Vagina (tissue), 2 donors: ENCODE data around the gene UNC13A. TPM values are rescaled to one million over a fixed set of nuclear protein-coding genes. Genes with fewer than 3 reads are reported as not detected.

Experiments used
- DNase-seq, 2 donors: peaks; one replicate each; pipeline ENCODE4 v3.0.0-alpha.2; 2017; ENCODE audit errors: extremely low spot score in 2 of 2
- H3K27ac ChIP-seq: fragments of 200-600 bp; sonication (generic); one replicate; pipeline ENCODE4 v1.5.1; 2019
- H3K27me3 ChIP-seq: fragments of 200-600 bp; sonication (generic); one replicate; pipeline ENCODE4 v1.5.1; 2019
- H3K36me3 ChIP-seq, 2 donors: fragments of 200-600 bp; sonication (generic); one replicate each; pipeline ENCODE4 v1.5.1; 2017 to 2019
- H3K4me1 ChIP-seq: fragments of 200-600 bp; sonication (generic); one replicate; pipeline ENCODE4 v1.5.1; 2019
- H3K4me3 ChIP-seq, 2 donors: fragments of 200-600 bp; sonication (generic); 1 replicate in 1 of 2; 2 replicates in 1 of 2; pipeline ENCODE4 v1.5.1; 2016 to 2019
- H3K9me3 ChIP-seq: fragments of 200-600 bp; sonication (generic); one replicate; pipeline ENCODE4 v1.5.1; 2019
- CTCF ChIP-seq, 3 experiments: fragments of 450-650 bp in 2 of 3; fragments of 200-600 bp in 1 of 3; sonication (generic) in 1 of 3; IDR thresholded peaks; one replicate each; pipeline ENCODE4 v1.5.1; 2017 to 2019; ENCODE audit warnings: antibody characterized with exemption in 3 of 3, mild to moderate bottlenecking in 2 of 3, moderate library complexity in 2 of 3
- POLR2A ChIP-seq, 2 donors: fragments of 450-650 bp; IDR thresholded peaks; one replicate each; pipeline ENCODE4 v1.6.1; 2017; ENCODE audit warnings: antibody characterized with exemption in 2 of 2, mild to moderate bottlenecking in 2 of 2, moderate library complexity in 2 of 2
- POLR2AphosphoS5 ChIP-seq, 2 donors: sonication (generic); formaldehyde crosslinking; IDR thresholded peaks; one replicate each; pipeline ENCODE4 v1.9.0; 2017; ENCODE audit warnings: antibody characterized with exemption in 2 of 2, mild to moderate bottlenecking in 2 of 2, low read depth in 1 of 2; ENCODE audit not compliant: insufficient read depth in 1 of 2
- intact Hi-C: fragments of 100-400 bp; cut with DNase I; formaldehyde crosslinking; loops from one replicate; pipeline ENCODE4 v1.15.1; 2023
- total RNA-seq: library from RNA; depleted of rRNA; stranded (reverse); fragments of >200 nt; gene quantifications from one replicate; pipeline ENCODE4 v1.2.3, GENCODE V29; 2016

Gene UNC13A
- total RNA-seq, 1 donor from 2014 or later = 0.49 TPM

- Histone ChIP-seq H3K27ac (no peak overlapping the region), H3K4me1 (peaks cover 3% of the 10 kb centered on the region), H3K27me3 (no peaks in the 10 kb centered on the region), H3K4me3 (no peak overlapping the region), H3K9me3 (no peaks in the 10 kb centered on the region), H3K36me3 (no peaks in the 10 kb centered on the region)
- no peak for DNase-seq
- intact Hi-C loops = no loop called here
- TF ChIP-seq CTCF (IDR thresholded peaks at IDR 0.05) = no peak
- TF ChIP-seq POLR2AphosphoS5 (IDR thresholded peaks at IDR 0.05; ENCODE audit: insufficient read depth in 1 of 2, low read depth in 1 of 2) = no peak
- TF ChIP-seq POLR2A (IDR thresholded peaks at IDR 0.05) = no peak
Observed at GRCh38 chr19:17618936-17619335, 69.2 kb downstream of the UNC13A start.

- TF ChIP-seq CTCF (IDR thresholded peaks at IDR 0.05) (no peak), POLR2AphosphoS5 (IDR thresholded peaks at IDR 0.05; ENCODE audit: insufficient read depth in 1 of 2, low read depth in 1 of 2) (no peak), POLR2A (IDR thresholded peaks at IDR 0.05) (no peak)
- peaks cover 3% of the 10 kb centered on the region for H3K4me1 ChIP-seq
- H3K9me3 ChIP-seq = no peaks in the 10 kb centered on the region
- no peak overlapping the region for H3K4me3 ChIP-seq
- H3K27me3 ChIP-seq = no peaks in the 10 kb centered on the region
- no peak overlapping the region for H3K27ac ChIP-seq
- no peaks in the 10 kb centered on the region for H3K36me3 ChIP-seq
- intact Hi-C loops = no loop called here
- DNase-seq = no peak
Observed at GRCh38 chr19:17618281-17618903, 69.8 kb downstream of the UNC13A start.

- no peaks in the 10 kb centered on the region for H3K36me3 ChIP-seq
- H3K4me3 ChIP-seq = no peak overlapping the region
- intact Hi-C loops = no loop called here
- H3K9me3 ChIP-seq = no peaks in the 10 kb centered on the region
- H3K27ac ChIP-seq = no peak overlapping the region
- DNase-seq = no peak
- H3K27me3 ChIP-seq = no peaks in the 10 kb centered on the region
- TF ChIP-seq CTCF (IDR thresholded peaks at IDR 0.05) (no peak), POLR2A (IDR thresholded peaks at IDR 0.05) (no peak), POLR2AphosphoS5 (IDR thresholded peaks at IDR 0.05; ENCODE audit: insufficient read depth in 1 of 2, low read depth in 1 of 2) (no peak)
- H3K4me1 ChIP-seq = peaks cover 3% of the 10 kb centered on the region
Observed at GRCh38 chr19:17617807-17618192, 70.4 kb downstream of the UNC13A start.

GRCh38 chr19:17616961-17617806, 71.0 kb downstream of the UNC13A start:
- H3K36me3 ChIP-seq = no peaks in the 10 kb centered on the region
- H3K27ac ChIP-seq = no peak overlapping the region
- intact Hi-C loops = no loop called here
- no peak overlapping the region for H3K4me3 ChIP-seq
- peaks cover 3% of the 10 kb centered on the region for H3K4me1 ChIP-seq
- no peaks in the 10 kb centered on the region for H3K27me3 ChIP-seq
- H3K9me3 ChIP-seq = no peaks in the 10 kb centered on the region
- DNase-seq = no peak
- TF ChIP-seq CTCF (IDR thresholded peaks at IDR 0.05) (no peak), POLR2AphosphoS5 (IDR thresholded peaks at IDR 0.05; ENCODE audit: insufficient read depth in 1 of 2, low read depth in 1 of 2) (no peak), POLR2A (IDR thresholded peaks at IDR 0.05) (no peak)

- TF ChIP-seq CTCF (IDR thresholded peaks at IDR 0.05) (no peak), POLR2A (IDR thresholded peaks at IDR 0.05) (no peak), POLR2AphosphoS5 (IDR thresholded peaks at IDR 0.05; ENCODE audit: insufficient read depth in 1 of 2, low read depth in 1 of 2) (no peak)
- DNase-seq = no peak
- no peaks in the 10 kb centered on the region for H3K27me3 ChIP-seq
- H3K27ac ChIP-seq = no peak overlapping the region
- no peak overlapping the region for H3K4me3 ChIP-seq
- H3K9me3 ChIP-seq = no peaks in the 10 kb centered on the region
- H3K36me3 ChIP-seq = no peaks in the 10 kb centered on the region
- peaks cover 3% of the 10 kb centered on the region for H3K4me1 ChIP-seq
- intact Hi-C loops = no loop called here
Observed at GRCh38 chr19:17616686-17616960, 71.5 kb downstream of the UNC13A start.
